Astrocyte (in vitro differentiated cells and primary cell): ENCODE measurements around the gene TP53BP1.

ENCODE experiments used
- EZH2 ChIP-seq: IDR thresholded peaks from 2 replicates; pipeline ENCODE4 v1.6.1; 2012; ENCODE audit warnings: mild to moderate bottlenecking, low read length, inconsistent platforms; ENCODE audit not compliant: insufficient read depth
- TF ChIP-seq, protein P1 (sequence below): IDR thresholded peaks from 2 replicates; pipeline ENCODE4 v1.5.1; 2011; ENCODE audit warnings: low read depth, mild to moderate bottlenecking, inconsistent platforms, low read length, moderate library complexity; ENCODE audit not compliant: insufficient read depth

DNA sequence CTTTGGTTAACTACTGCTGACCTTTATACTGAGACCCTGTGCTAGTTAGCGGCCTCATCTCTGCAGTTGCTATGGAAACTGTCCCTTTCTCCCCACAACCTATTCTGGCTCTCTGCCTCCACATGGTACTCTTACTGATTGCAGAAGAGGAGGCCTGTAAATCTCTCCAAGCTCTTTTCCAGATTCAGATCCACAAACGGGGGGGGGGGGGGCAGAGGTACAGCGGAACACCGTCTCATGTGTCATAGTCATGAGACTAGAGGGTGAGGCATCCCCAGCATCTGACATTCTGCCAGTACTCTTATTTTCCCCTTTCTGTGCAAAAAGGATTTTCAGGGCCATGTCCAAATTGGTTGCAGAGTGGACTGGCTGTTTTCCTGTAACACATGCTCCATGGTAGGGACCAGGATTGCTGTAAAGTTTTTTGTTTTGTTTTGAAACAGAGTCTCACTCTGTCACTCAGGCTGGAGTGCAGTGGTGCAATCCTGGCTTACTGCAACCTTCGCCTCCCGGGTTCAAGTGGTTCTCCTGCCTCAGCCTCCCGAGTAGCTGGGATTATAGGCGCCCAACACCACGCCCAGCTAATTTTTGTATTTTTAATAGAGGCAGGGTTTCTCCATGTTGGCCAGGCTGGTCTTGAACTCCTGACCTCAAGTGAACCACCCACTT is 16.2 kb upstream of the TP53BP1 start:
- TF ChIP-seq, protein P1, sequence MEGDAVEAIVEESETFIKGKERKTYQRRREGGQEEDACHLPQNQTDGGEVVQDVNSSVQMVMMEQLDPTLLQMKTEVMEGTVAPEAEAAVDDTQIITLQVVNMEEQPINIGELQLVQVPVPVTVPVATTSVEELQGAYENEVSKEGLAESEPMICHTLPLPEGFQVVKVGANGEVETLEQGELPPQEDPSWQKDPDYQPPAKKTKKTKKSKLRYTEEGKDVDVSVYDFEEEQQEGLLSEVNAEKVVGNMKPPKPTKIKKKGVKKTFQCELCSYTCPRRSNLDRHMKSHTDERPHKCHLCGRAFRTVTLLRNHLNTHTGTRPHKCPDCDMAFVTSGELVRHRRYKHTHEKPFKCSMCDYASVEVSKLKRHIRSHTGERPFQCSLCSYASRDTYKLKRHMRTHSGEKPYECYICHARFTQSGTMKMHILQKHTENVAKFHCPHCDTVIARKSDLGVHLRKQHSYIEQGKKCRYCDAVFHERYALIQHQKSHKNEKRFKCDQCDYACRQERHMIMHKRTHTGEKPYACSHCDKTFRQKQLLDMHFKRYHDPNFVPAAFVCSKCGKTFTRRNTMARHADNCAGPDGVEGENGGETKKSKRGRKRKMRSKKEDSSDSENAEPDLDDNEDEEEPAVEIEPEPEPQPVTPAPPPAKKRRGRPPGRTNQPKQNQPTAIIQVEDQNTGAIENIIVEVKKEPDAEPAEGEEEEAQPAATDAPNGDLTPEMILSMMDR: no peak
- TF ChIP-seq EZH2: no peak
